Measurements from ENCODE around the gene KRT7. TPM values are rescaled to one million over a fixed set of nuclear protein-coding genes. Genes with fewer than 3 reads are reported as not detected.

KRT7 gene
- 288 and 399 TPM in 2 replicates for total RNA-seq

DNA sequence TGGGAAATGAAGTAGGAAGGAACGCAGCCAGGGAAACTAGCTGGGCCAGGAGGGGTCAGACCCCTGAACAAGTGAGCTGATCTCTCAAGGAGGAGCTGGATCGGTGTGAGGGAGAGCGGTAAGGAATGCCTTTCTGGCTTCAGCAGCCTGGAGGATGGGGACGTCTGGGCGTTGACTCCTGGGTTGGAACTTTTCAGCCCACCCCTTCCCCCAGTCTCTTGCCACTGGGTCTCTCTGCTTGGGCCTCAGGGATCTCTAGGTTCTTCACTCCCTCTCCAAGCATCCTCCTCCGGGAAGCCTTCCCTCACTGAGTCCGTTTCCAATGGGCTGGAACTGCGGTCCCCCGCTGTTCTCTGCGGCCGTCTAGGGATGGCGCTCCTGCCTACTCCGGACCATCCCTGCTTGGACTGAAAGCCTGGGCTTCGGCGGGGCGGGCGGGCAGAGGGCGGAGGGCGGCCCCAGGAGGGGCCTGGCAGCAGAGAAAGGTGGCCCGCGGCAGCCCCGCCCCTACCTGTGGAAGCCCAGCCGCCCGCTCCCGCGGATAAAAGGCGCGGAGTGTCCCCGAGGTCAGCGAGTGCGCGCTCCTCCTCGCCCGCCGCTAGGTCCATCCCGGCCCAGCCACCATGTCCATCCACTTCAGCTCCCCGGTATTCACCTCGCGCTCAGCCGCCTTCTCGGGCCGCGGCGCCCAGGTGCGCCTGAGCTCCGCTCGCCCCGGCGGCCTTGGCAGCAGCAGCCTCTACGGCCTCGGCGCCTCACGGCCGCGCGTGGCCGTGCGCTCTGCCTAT lies at the start of gene KRT7:
KRT7 (plus strand) TSS at position 570 of the 788 bp plus-strand sequence; CDS start at position 624, 54 bp downstream.
- no peak for DNase-seq (ENCODE audit: low read depth, low spot score)

GRCh38 chr12:52183544-52183910 lies 49.5 kb upstream of the KRT7 start:
- no peak for DNase-seq (ENCODE audit: low read depth, low spot score)

DNA sequence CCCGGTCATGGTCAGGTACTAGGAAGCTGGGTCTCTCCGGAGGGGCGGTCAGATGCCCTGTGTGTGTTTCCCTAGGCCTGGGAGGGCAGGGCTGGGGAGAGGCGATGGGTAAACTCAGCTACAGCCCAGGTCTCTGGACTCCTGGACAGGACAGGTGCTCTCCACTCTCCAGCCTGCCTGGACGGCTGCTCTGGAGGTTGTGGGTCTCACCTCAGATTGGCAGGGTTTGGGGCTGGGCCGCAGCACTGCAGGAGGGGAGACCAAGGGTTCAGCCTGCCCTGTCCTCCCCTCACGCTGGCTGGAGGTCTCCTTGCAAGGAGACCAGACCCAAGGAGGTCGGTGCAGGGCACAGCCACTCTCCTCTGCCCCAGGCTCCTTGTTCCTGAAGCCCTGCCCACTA lies 49.1 kb upstream of the KRT7 start:
- no peak for DNase-seq (ENCODE audit: low read depth, low spot score)

DNA sequence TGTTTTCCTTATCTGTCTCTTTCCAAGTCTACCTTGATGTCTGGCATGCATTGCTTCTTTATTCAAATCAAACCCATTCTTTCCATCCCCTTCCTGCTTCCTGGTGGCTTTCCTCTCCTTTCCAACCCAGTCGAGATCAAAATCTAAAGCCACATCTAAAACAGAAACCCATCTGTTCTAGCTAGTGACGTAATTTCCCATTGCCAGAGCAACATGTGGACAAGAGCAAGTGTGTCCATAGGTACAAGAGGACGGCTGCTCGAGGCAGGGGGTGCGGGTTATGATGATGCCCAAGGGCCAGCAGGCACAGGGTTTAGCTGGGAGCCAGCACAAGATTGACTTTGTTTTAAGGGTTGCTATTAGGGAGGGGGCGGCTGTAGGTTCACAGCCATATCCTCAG lies 48.2 kb upstream of the KRT7 start:
- DNase-seq (ENCODE audit: low read depth, low spot score) = peak; percentile 19

DNA sequence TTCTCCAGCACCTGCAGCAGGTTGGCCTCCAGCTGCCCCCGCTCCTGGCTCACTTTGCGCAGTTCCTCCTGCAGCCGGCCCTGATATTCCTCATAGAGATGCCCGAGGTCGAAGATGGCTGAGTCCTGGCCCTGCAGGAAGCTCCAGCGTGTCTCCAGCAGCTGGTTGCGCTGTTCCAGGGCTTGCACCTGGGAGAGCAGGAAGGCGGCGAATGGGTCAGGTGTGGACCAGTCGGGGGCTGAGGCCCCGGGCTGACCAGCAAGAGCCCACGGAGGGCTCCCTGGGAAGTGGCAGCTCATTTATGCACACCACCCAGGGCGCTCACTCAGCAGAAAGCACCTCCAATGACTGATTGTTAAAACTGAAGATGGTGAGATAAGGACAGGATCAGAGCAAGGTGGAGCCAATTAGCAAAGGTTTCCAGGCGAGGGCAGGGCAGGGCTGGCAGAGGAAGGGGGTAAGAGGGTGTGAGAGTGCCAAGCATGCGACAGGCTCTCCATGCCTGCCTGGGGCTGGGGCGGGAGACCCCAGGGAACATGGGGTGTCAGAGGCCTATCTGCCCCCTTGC lies 47.6 kb upstream of the KRT7 start:
- DNase-seq (ENCODE audit: low read depth, low spot score) = no peak

DNA sequence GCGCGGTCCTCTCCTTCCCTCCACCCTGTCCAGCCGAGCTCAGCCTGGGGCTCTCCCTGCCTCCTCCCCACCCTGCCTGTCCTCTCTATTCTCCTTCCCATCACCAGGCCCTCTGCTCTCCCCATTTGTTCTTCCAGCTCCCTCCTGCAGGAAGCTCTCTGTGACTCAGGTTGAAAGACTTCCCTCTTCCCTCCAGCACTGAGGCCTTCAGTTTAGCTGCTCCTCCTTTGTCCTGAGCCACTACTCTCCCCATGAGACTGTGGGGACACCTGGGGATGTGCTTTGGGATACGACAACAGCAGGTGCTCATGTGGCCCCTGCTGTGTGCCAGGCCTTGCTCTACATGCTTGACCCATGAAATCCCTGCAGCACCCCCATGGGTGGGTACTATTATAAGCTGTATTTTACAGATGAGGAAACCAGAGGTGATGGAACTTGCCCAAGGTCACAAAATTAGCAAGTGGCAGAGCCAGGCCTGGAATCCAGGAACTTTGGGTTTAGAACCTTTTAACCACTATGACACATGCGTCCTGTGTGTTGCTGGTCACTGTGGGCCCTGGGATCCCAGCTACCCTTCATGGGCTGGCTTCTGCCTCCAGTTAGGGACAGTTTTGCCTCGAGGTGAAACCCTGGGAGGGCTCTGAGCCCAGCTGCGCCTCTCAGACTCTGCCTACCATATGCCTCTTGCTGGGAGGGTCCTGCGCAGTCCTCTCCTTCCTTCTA lies 46.8 kb upstream of the KRT7 start:
- DNase-seq (ENCODE audit: low read depth, low spot score) = peak; percentile 71

DNA sequence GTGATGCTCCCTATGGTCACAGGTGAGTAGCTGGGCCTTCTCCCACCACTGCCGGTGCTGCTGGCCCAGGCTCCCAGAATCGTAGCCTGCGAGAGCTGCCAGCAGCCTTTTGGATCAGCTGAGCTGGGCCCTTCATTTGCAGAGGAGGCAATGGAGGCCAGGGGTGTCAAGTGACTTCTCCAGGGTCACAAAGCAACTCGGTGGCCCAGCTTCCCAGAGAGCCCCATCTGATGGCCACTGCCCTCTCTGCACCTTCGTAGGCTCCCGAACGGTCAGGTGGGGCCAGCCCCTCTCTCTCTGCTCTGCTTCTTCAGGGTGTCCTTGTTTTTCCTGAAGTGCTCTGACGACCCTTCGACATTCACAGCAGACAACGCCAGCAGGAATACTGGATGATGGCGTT lies 45.8 kb upstream of the KRT7 start:
- DNase-seq (ENCODE audit: low read depth, low spot score) = no peak

- DNase-seq (ENCODE audit: low read depth, low spot score) = no peak
These were observed 45.4 kb upstream of the KRT7 start for GRCh38 chr12:52187640-52188039.

GRCh38 chr12:52188658-52189057 lies 44.4 kb upstream of the KRT7 start:
- no peak for DNase-seq (ENCODE audit: low read depth, low spot score)

GRCh38 chr12:52189376-52190174 lies 43.5 kb upstream of the KRT7 start:
- no peak for DNase-seq (ENCODE audit: low read depth, low spot score)

GRCh38 chr12:52190860-52191729 lies 41.9 kb upstream of the KRT7 start:
- DNase-seq (ENCODE audit: low read depth, low spot score) = no peak

GRCh38 chr12:52191841-52192791 lies 40.9 kb upstream of the KRT7 start, which contains the start of gene KRT80:
KRT80 (minus strand) TSS chr12:52192014; CDS start chr12:52191902, 112 bp downstream.
- peak; percentile 99 for DNase-seq (ENCODE audit: low read depth, low spot score)

DNA sequence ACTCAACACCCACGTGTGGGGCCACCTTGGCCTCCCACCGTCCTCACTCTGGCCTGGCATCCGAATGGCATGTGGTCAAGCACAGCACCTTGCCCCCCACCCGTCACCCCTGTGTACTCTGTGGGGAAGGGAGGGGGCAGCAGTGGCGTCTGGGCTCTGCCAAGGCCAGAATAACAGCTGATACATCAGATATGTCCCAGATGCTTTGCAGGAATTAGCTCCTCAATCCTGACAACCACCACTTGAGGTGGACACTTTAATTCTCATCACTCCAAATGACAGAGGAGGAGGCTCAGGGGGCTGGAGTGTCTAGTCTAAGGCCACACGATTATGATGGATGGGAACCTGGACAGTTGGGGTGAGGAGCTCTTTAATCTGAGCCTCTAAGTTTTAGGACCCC lies 39.5 kb upstream of the KRT7 start:
- DNase-seq (ENCODE audit: low read depth, low spot score) = no peak

DNA sequence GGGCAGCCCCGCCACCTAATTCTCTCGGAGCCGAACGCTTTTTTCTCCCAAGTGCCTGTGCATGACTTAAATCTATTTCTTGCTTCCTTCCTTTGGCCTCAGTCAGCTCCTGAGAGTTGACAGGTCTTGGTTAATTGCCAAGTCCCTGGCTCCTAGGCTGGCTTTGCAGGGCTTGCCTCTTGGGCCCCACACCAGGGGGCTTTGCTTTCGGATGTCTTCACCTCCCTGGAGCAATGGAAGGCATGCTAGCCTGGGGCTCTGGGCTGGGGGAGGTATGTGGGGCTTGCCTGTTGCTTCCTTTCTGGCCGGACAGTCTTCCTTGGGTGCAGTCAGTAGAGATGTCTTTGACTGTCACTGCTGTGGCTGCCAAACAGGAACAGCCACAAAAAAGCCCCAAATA lies 39.1 kb upstream of the KRT7 start:
- DNase-seq (ENCODE audit: low read depth, low spot score) = peak; percentile 20

DNA sequence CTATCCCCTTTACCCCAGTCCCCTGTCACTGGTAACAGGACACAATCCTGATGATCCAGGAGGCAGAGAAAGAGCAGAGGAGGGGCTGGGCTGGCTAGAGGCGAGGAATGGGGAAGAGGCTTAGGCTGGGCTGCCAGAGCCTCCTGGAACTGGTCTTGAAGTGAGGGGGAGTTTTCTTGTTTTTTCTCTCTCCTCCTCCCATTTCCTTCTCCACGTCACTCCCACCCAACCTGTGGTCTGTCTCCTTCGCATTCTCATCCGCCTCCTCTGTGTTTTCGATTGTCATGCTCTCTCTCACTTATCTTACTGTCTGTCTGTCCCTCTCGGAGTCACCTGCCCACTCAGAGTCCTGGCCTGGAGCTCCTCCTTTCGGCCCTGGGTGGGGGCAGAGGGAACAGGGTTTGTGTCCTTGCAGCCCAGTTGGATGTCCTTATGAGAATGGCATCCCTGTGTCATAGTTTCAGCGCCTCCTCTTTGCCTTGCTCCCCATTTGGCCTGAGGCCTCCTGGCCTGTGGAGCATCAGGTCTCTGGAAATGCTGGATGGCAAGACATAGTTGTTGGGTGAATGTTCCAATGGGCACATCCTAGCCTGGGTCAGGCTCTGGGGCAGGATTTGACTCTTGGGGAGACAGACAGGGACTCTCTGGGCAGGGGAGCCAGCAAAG lies 37.8 kb upstream of the KRT7 start:
- no peak for DNase-seq (ENCODE audit: low read depth, low spot score)

DNA sequence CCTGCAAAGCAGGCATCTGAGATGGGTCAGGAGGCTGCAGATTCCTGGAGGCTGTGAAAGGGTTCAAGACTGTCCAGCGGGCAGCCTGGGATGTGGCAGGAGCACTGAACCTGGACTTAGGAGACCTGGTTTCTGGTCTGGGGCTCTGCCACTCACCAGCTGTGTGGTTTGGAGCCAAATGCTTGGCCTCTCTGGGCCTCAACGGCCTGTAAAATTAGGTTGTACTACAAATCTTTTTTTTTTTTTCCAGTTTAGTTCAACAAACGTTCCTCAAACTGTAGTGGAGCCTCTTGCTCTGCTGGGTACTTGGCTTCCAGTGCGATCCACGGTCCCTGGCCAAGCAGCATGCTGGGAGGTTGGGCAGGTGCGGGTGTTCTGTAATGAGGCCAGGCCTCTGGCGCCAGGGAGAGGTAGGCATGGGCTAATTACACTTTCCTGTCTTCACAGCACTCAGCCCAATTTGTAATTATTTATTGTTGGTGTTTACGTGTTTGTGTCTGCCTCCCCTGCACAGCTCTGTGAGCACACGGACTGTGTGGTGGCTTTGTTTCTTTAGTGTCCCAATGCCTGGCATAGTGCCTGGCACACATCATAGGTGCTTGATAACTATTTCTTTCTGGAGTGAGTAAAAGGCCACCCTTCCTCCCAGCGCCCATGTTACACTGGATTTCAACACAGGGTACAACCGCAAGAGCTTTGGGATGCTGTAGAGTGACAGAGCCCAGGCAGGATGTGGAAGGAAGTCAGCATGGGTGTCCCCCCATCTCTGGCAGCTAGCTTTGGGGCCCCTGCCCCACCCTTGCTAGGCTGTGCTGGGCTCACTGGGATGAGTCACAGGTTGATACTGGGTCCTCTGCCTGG lies 35.4 kb upstream of the KRT7 start:
- no peak for DNase-seq (ENCODE audit: low read depth, low spot score)

DNA sequence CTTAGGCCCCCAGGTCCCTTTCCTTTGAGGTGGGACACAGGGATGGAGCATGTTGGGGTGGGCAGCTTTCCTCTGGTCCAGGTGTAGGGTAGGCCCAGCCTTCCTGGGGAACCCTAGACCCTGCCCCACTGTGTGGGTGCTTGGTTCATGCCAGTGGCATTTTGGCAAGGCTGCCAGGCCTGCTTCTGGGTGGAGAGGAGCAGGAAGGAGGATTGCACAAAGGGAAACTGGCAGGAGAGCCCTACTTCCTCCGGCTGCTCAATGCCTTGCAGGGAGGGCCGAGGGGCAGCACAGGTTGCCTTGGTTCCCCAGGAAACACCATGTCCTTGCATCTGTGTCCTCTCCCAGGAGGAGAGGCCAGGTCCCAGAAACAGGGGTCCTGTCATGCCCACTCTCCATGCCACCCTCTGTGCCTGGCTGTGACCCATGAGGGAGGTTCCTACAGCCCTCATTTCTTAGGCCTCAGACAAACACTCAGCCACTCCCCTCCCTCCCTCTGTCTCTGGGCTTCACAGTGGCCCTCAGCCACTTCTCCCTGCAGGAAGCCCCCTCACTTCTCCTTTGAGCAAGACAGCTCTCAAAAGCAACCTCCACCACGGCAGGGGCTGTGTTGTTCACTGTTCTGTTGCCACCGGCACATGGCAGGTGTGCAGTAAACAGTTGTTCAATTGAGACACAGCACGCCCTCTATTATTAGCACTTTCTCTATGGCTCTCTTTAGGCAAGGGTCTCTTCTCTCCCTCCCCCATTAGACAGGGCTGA lies 34.4 kb upstream of the KRT7 start:
- DNase-seq (ENCODE audit: low read depth, low spot score) = no peak
